ENCODE results near the gene HTRA2. TPM values are rescaled to one million over a fixed set of nuclear protein-coding genes. Genes with fewer than 3 reads are reported as not detected.

Gene HTRA2
- total RNA-seq, 1 donor from 2014 or later = 24.2 TPM

DNA sequence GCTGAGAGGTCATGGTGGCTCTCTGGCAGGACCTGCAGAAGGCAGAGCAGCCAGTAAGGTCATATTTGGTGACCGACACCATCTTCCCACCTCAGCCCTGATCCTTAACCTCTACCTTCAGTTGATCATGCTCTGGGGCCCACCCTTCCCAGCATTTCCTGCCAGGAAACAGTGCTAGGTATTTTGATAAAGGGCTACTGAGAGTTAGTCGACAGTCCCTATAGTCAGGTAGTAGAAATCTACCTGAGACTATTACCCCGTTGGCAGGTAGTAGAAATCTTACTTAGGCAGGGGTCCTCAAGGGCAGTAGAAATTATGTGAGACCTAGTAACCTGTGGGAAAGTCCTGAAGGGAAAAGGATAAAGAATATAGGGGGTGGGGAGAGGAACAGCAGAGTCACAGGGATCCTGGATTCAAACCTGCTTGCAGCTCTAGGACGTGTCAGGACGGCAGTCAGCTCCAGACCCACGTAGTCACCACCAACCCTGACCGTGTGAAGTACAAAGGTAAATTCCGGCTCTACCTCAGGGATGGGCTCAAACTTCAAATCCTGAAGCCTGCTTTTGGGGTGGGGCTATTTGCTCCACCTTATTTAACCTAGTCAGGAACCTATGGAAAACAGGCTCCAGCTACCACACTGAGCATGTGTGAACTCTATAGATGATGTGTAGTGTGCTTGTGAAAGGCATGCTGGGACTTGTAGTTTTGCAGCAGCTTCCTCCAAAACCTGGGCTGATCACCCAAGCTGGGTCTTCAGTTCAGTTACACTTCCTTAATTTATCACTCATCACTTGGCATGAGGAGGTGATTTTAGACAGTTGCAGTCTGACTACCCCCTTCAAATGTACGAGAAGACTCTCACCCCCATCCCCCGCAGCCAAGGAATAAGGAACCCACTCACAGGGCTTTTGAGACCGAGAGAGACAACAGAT is 3.8 kb upstream of the HTRA2 start, which contains the start of gene DQX1:
Gene DQX1 (minus strand): TSS at position 515 of the 932 bp plus-strand sequence. CDS start 502 bp downstream, at position 13.
- Mint-ChIP-seq H3K4me3 (ENCODE audit: unreplicated experiment) (no peak within 1 kb of the TSS), H3K4me1 (ENCODE audit: low read depth) (peaks cover 22% of the 10 kb centered on the region), H3K36me3 (ENCODE audit: low read depth) (peaks cover 19% of the 10 kb centered on the region), H3K27ac (ENCODE audit: unreplicated experiment) (no peak within 1 kb of the TSS), H3K27me3 (ENCODE audit: low read depth) (peaks cover 12% of the 10 kb centered on the region), H3K9me3 (ENCODE audit: low read depth) (no peaks in the 10 kb centered on the region)
- TF ChIP-seq, protein P1, sequence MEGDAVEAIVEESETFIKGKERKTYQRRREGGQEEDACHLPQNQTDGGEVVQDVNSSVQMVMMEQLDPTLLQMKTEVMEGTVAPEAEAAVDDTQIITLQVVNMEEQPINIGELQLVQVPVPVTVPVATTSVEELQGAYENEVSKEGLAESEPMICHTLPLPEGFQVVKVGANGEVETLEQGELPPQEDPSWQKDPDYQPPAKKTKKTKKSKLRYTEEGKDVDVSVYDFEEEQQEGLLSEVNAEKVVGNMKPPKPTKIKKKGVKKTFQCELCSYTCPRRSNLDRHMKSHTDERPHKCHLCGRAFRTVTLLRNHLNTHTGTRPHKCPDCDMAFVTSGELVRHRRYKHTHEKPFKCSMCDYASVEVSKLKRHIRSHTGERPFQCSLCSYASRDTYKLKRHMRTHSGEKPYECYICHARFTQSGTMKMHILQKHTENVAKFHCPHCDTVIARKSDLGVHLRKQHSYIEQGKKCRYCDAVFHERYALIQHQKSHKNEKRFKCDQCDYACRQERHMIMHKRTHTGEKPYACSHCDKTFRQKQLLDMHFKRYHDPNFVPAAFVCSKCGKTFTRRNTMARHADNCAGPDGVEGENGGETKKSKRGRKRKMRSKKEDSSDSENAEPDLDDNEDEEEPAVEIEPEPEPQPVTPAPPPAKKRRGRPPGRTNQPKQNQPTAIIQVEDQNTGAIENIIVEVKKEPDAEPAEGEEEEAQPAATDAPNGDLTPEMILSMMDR (IDR thresholded peaks at IDR 0.05) = no peak
- DNase-seq (ENCODE audit: low spot score) = peak; percentile 27

DNA sequence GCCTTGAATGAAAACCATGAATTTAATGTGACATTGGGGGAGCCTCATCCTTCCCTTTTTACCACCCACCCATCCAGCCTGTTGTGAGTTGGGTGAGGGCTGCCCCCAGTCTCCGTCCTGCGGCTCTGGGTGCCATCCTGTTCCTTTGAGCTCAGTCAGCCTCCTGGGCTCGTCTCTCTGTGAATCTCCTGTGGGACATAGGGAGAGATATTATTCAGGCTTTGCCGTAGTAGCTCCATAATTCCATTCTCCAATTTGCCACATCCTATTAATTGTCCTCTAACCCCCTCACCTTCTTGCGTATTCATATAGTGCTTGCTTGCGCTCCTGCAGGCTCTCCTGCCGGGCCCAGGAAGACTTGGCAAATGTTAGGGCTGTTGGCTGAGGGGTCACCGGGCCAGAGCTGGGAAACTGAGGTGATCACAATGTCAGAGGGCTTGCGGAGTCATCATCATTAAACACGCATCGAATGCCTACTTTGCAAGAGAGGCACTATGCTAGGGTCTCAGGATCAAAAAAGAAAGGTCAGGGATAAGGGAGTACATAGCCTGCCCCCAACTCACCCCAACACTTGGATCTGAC is 3.0 kb upstream of the HTRA2 start:
- Mint-ChIP-seq H3K9me3 (ENCODE audit: low read depth) (no peaks in the 10 kb centered on the region), H3K4me3 (ENCODE audit: unreplicated experiment) (no peak overlapping the region), H3K36me3 (ENCODE audit: low read depth) (peaks cover 19% of the 10 kb centered on the region)

DNA sequence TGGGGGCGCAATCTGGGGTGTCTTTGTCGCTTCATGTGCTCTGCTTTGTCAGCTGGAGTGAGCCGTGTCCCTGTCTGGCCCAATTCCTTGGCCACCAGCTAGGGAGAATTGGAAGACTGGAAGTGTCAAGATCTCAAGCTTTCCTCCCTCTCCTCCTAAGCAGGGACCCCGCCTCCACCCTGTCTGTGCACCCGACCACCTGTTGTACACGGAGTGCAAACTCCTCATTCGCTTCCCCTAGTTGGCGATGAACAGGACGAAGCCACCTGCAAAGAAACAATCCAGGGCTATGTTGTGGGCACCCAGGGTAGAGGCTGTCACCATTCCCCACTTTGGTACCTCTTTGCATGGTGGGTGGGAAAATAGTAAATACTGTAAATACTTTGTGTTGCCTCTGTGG is 2.0 kb upstream of the HTRA2 start:
- H3K4me1 Mint-ChIP-seq (ENCODE audit: low read depth) = peaks cover 39% of the 10 kb centered on the region
- no peak overlapping the region for H3K27ac Mint-ChIP-seq (ENCODE audit: unreplicated experiment)
- peak overlapping the region; percentile 98 for H3K4me3 Mint-ChIP-seq (ENCODE audit: unreplicated experiment)
- H3K27me3 Mint-ChIP-seq (ENCODE audit: low read depth) = peaks cover 2% of the 10 kb centered on the region
- no peaks in the 10 kb centered on the region for H3K9me3 Mint-ChIP-seq (ENCODE audit: low read depth)
- DNase-seq (ENCODE audit: low spot score) = peak; percentile 77
- TF ChIP-seq, protein P1 (IDR thresholded peaks at IDR 0.05) = no peak
- H3K36me3 Mint-ChIP-seq (ENCODE audit: low read depth) = peaks cover 20% of the 10 kb centered on the region

More for the DNA sequence above, 3.0 kb upstream of the HTRA2 start:
- H3K4me1 Mint-ChIP-seq (ENCODE audit: low read depth) = peaks cover 30% of the 10 kb centered on the region
- TF ChIP-seq, protein P1 (IDR thresholded peaks at IDR 0.05) = no peak
- no peak overlapping the region for H3K27ac Mint-ChIP-seq (ENCODE audit: unreplicated experiment)
- peak; percentile 50 for DNase-seq (ENCODE audit: low spot score)
- H3K27me3 Mint-ChIP-seq (ENCODE audit: low read depth) = peaks cover 8% of the 10 kb centered on the region

DNA sequence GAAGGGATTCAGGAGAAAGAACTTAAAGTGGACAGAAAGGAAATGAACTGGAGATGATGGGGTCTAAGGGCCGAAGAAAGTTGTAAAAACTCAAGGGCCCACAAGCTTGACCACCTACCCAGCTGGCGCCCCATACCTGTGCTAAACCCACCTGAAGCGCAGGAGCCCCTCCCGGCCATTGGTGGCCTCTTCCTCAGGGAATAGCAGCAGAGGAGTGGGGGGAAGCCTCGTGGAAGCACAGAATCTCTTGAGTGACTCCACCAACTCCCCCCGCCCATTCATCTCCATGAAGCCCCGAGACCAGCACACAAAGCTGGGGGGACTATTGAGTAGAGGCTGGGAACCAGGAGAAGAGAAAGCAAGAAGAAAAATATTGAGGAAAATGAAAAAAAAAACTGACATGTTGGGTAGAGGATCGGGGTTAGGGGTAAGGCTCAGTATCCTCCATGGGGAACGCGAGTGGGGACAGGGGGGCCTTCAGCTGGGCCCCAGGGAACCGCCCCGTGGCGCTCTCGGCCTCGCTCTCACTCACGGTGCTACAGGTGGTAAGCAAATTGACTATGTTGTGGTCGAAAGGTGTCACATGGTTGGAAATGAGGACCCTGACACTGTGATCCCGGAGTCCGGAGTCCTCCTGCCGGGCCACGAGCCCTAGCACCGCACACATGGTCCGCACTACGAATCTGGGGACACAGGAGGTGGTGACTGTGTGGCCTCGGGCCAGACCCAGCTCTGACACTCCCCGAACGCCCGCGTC is 955 bp upstream of the HTRA2 start:
- TF ChIP-seq, protein P1 (IDR thresholded peaks at IDR 0.05) = no peak
- Mint-ChIP-seq H3K27me3 (ENCODE audit: low read depth) (no peaks in the 10 kb centered on the region), H3K36me3 (ENCODE audit: low read depth) (peaks cover 23% of the 10 kb centered on the region), H3K9me3 (ENCODE audit: low read depth) (no peaks in the 10 kb centered on the region), H3K27ac (ENCODE audit: unreplicated experiment) (peak overlapping the region; percentile 95), H3K4me1 (ENCODE audit: low read depth) (peaks cover 40% of the 10 kb centered on the region), H3K4me3 (ENCODE audit: unreplicated experiment) (peak overlapping the region; percentile 98)
- peak; percentile 72 for DNase-seq (ENCODE audit: low spot score)
